Large intestine (tissue), 3 donors: ENCODE data around the gene MRTFB. TPM values are rescaled to one million over a fixed set of nuclear protein-coding genes. Genes with fewer than 3 reads are reported as not detected.

ENCODE experiments used
- DNase-seq, 2 donors: peaks; one replicate each; pipeline versions ENCODE4 v3.0.0 to v3.0.0-alpha.2; 2013
- H3K27ac ChIP-seq: one replicate; pipeline ENCODE4 v1.5.1; 2013; ENCODE audit warnings: low read length
- H3K27me3 ChIP-seq: 2 replicates; pipeline ENCODE4 v1.6.1; 2013; ENCODE audit warnings: low read length; ENCODE audit not compliant: control insufficient read depth, insufficient read depth
- H3K36me3 ChIP-seq: 2 replicates; pipeline ENCODE4 v1.6.1; 2013; ENCODE audit warnings: low read length; ENCODE audit not compliant: control insufficient read depth, insufficient read depth
- H3K4me1 ChIP-seq: one replicate; pipeline ENCODE4 v1.6.1; 2013; ENCODE audit warnings: low read length; ENCODE audit not compliant: control insufficient read depth, insufficient read depth
- H3K4me3 ChIP-seq: one replicate; pipeline ENCODE4 v1.5.1; 2013; ENCODE audit warnings: low read length
- H3K9me3 ChIP-seq: one replicate; pipeline ENCODE4 v1.6.1; 2013; ENCODE audit warnings: mild to moderate bottlenecking, low read depth, low read length, moderate library complexity; ENCODE audit not compliant: control insufficient read depth
- WGBS: methylation state at CpG from one replicate; pipeline ENCODE4 v1.1.5; 2013; ENCODE audit warnings: low lambda C conversion rate; ENCODE audit not compliant: insufficient coverage; 5-methylcytosine and 5-hydroxymethylcytosine counted together
- polyA plus RNA-seq: library from polyadenylated mRNA; unstranded; fragments of 120-200 nt; gene quantifications from one replicate; pipeline ENCODE4 v1.2.1, GENCODE V29; 2013

Gene MRTFB
- polyA plus RNA-seq, 1 donor, result 20.6 TPM

- no peak overlapping the region for H3K4me3 ChIP-seq
- H3K9me3 ChIP-seq, result no peaks in the 10 kb centered on the region
- WGBS, result 83% methylated on average over 1 of the region's 1 CpG
- DNase-seq, result no peak
- no peaks in the 10 kb centered on the region for H3K27me3 ChIP-seq
- H3K27ac ChIP-seq, result no peak overlapping the region
- no peaks in the 10 kb centered on the region for H3K36me3 ChIP-seq
- peaks cover 12% of the 10 kb centered on the region for H3K4me1 ChIP-seq
Observed at GRCh38 chr16:14198572-14198971, 127.5 kb downstream of the MRTFB start.

- Histone ChIP-seq H3K4me1 (peaks cover 12% of the 10 kb centered on the region), H3K27ac (no peak overlapping the region), H3K36me3 (no peaks in the 10 kb centered on the region), H3K4me3 (no peak overlapping the region), H3K27me3 (no peaks in the 10 kb centered on the region), H3K9me3 (no peaks in the 10 kb centered on the region)
- no peak for DNase-seq
- WGBS, result no CpG with 5 or more reads among the region's 4 CpGs
Observed at GRCh38 chr16:14199199-14199598, 128.1 kb downstream of the MRTFB start.

- Histone ChIP-seq H3K4me1 (peaks cover 12% of the 10 kb centered on the region), H3K4me3 (no peak overlapping the region), H3K36me3 (no peaks in the 10 kb centered on the region), H3K27me3 (no peaks in the 10 kb centered on the region), H3K27ac (no peak overlapping the region), H3K9me3 (no peaks in the 10 kb centered on the region)
- WGBS, result 100% methylated on average over 1 of the region's 1 CpG
- DNase-seq, result no peak
Observed at GRCh38 chr16:14199624-14200023, 128.5 kb downstream of the MRTFB start.

- H3K4me1 ChIP-seq, result peaks cover 12% of the 10 kb centered on the region
- no peak overlapping the region for H3K27ac ChIP-seq
- no peaks in the 10 kb centered on the region for H3K9me3 ChIP-seq
- WGBS, result no CpG with 5 or more reads among the region's 3 CpGs
- no peaks in the 10 kb centered on the region for H3K36me3 ChIP-seq
- no peak for DNase-seq
- no peak overlapping the region for H3K4me3 ChIP-seq
- H3K27me3 ChIP-seq, result no peaks in the 10 kb centered on the region
Observed at GRCh38 chr16:14202095-14202494, 131.0 kb downstream of the MRTFB start.

DNA sequence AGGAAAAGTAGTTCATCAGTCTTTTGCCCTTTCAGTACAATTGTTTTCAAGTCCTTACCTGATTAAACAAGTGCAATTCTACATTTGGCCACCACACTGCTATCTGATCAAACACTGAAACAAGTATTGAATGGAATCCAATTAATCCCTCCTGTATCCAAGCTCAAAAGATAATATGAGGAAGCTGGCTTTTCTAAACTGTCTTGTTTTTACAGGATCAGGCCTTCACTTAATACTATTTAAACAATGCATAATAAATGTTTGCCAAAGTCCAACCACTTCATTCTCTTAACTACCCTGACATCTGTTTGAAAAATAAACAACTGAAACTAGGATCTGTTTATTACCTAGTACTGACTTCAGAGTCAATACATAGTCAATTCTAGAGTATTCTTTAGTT lies 131.6 kb downstream of the MRTFB start:
- Histone ChIP-seq H3K36me3 (no peaks in the 10 kb centered on the region), H3K4me3 (no peak overlapping the region), H3K9me3 (no peaks in the 10 kb centered on the region), H3K27ac (no peak overlapping the region), H3K4me1 (peaks cover 12% of the 10 kb centered on the region), H3K27me3 (no peaks in the 10 kb centered on the region)
- peak in 1 of 2 donors; percentile 70 for DNase-seq

DNA sequence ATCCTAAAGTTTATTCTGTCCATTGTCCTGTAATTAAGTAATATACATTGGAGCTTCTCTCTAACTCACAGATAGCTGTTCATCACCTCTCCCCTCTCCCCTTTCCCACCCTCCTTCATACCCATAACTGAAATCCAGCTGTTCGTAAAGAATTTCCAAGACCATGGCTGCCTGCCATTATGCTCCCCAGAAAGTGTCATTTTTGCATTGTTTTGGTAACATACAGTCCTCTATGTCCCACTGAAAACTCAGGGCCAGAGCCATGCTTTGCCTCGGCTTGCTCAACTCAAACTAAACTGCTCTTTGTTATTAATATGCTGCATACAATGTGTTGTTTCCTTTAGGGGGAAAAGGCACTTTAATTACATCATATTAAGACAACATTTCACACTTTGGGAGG lies 132.0 kb downstream of the MRTFB start:
- Histone ChIP-seq H3K36me3 (no peaks in the 10 kb centered on the region), H3K4me3 (no peak overlapping the region), H3K27me3 (no peaks in the 10 kb centered on the region), H3K27ac (no peak overlapping the region), H3K9me3 (no peaks in the 10 kb centered on the region), H3K4me1 (peaks cover 12% of the 10 kb centered on the region)
- no CpG with 5 or more reads among the region's 2 CpGs for WGBS
- DNase-seq, result peak in 1 of 2 donors; percentile 11

DNA sequence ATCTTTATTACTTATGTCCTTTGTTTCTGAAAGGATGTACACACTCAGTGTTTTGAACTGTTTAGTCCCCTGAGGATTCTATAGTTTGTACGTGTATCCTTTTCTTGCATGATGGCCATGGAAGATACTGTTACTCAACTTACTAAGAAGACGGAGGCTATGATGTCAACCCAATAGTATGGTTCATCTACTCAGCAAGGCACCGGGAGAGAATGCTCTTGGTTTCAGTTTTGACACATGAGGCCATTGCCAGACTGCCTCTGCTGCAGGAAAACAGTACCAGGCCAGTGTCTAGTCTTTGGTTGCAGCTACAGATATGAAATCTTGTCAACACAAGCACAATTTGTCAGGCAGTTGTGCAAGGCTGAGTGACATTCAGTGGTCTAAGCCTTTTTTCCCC lies 134.5 kb downstream of the MRTFB start:
- no peak overlapping the region for H3K27ac ChIP-seq
- no peak for DNase-seq
- no CpG with 5 or more reads among the region's 3 CpGs for WGBS
- H3K27me3 ChIP-seq, result no peaks in the 10 kb centered on the region
- H3K4me3 ChIP-seq, result no peak overlapping the region
- peaks cover 12% of the 10 kb centered on the region for H3K4me1 ChIP-seq
- no peaks in the 10 kb centered on the region for H3K36me3 ChIP-seq
- no peaks in the 10 kb centered on the region for H3K9me3 ChIP-seq

- H3K4me1 ChIP-seq, result no peaks in the 10 kb centered on the region
- H3K4me3 ChIP-seq, result no peak overlapping the region
- H3K27me3 ChIP-seq, result no peaks in the 10 kb centered on the region
- peaks cover 18% of the 10 kb centered on the region for H3K36me3 ChIP-seq
- no peak overlapping the region for H3K27ac ChIP-seq
- WGBS, result no CpG with 5 or more reads among the region's 6 CpGs
- H3K9me3 ChIP-seq, result no peaks in the 10 kb centered on the region
- DNase-seq, result no peak
Observed at GRCh38 chr16:14211856-14212543, 140.9 kb downstream of the MRTFB start.

- no peaks in the 10 kb centered on the region for H3K4me1 ChIP-seq
- H3K27me3 ChIP-seq, result no peaks in the 10 kb centered on the region
- no peak for DNase-seq
- peaks cover 37% of the 10 kb centered on the region for H3K36me3 ChIP-seq
- no peak overlapping the region for H3K27ac ChIP-seq
- no peaks in the 10 kb centered on the region for H3K9me3 ChIP-seq
- WGBS, result 95% methylated on average over 2 of the region's 3 CpGs
- no peak overlapping the region for H3K4me3 ChIP-seq
Observed at GRCh38 chr16:14215941-14216340, 144.8 kb downstream of the MRTFB start.

GRCh38 chr16:14219983-14220382 lies 148.9 kb downstream of the MRTFB start:
- no peaks in the 10 kb centered on the region for H3K4me1 ChIP-seq
- H3K4me3 ChIP-seq, result no peak overlapping the region
- DNase-seq, result no peak
- H3K27ac ChIP-seq, result no peak overlapping the region
- WGBS, result 100% methylated on average over 1 of the region's 3 CpGs
- peaks cover 9% of the 10 kb centered on the region for H3K9me3 ChIP-seq
- H3K27me3 ChIP-seq, result no peaks in the 10 kb centered on the region
- peaks cover 48% of the 10 kb centered on the region for H3K36me3 ChIP-seq

GRCh38 chr16:14223632-14224031 lies 152.5 kb downstream of the MRTFB start:
- WGBS, result 100% methylated on average over 1 of the region's 2 CpGs
- Histone ChIP-seq H3K9me3 (peaks cover 9% of the 10 kb centered on the region), H3K36me3 (peaks cover 44% of the 10 kb centered on the region), H3K27ac (no peak overlapping the region), H3K4me3 (no peak overlapping the region), H3K4me1 (no peaks in the 10 kb centered on the region), H3K27me3 (no peaks in the 10 kb centered on the region)
- DNase-seq, result no peak
